Breast epithelium (tissue), 4 donors: ENCODE results near the gene CNOT11. TPM values are rescaled to one million over a fixed set of nuclear protein-coding genes. Genes with fewer than 3 reads are reported as not detected.
"Not testable (repeated sequence)": the region's sequence is repeated elsewhere in the genome, so short reads cannot be mapped to it uniquely, and the experiment has no call there.

Source experiments
- DNase-seq, 2 donors: peaks; one replicate each; pipeline ENCODE4 v3.0.0-alpha.2; 2019; ENCODE audit warnings: low spot score in 2 of 2
- H3K27ac ChIP-seq, 2 donors: fragments of 200-600 bp; sonication (generic) in 1 of 2; one replicate each; pipeline ENCODE4 v1.5.1; 2016 to 2019; ENCODE audit warnings: mild to moderate bottlenecking in 1 of 2
- H3K27me3 ChIP-seq, 2 donors: fragments of 200-600 bp; sonication (generic) in 1 of 2; one replicate each; pipeline versions ENCODE4 v1.5.1 to v1.6.0; 2017 to 2019; ENCODE audit warnings: control low read depth in 1 of 2, mild to moderate bottlenecking in 1 of 2
- H3K36me3 ChIP-seq: fragments of 200-600 bp; one replicate; pipeline ENCODE4 v1.5.1; 2019
- H3K4me1 ChIP-seq, 2 donors: fragments of 200-600 bp; sonication (generic); one replicate each; pipeline ENCODE4 v1.5.1; 2016 to 2019; ENCODE audit warnings: control low read depth in 1 of 2
- H3K4me3 ChIP-seq, 3 donors: fragments of 200-600 bp; sonication (generic); 1 replicate in 2 of 3; 2 replicates in 1 of 3; pipeline ENCODE4 v1.5.1; 2016 to 2019; ENCODE audit warnings: mild to moderate bottlenecking in 3 of 3, moderate library complexity in 2 of 3
- H3K9me3 ChIP-seq, 2 donors: fragments of 200-600 bp; sonication (generic) in 1 of 2; one replicate each; pipeline ENCODE4 v1.5.1; 2016 to 2019; ENCODE audit warnings: control low read depth in 1 of 2
- POLR2A ChIP-seq: fragments of 450-650 bp; IDR thresholded peaks from one replicate; pipeline ENCODE4 v1.6.1; 2016; ENCODE audit warnings: antibody characterized with exemption, mild to moderate bottlenecking, moderate library complexity
- POLR2AphosphoS5 ChIP-seq, 3 donors: sonication (generic); formaldehyde crosslinking; IDR thresholded peaks; one replicate each; pipeline ENCODE4 v1.6.1; 2017; ENCODE audit warnings: antibody characterized with exemption in 3 of 3
- intact Hi-C: fragments of 100-400 bp; cut with DNase I; formaldehyde crosslinking; loops from one replicate; pipeline ENCODE4 v1.15.1; 2023; ENCODE audit warnings: low total_unique reads
- total RNA-seq, 3 donors: library from RNA; depleted of rRNA; stranded (reverse); fragments of >200 nt; gene quantifications; one replicate each; pipeline ENCODE4 v1.1.0, GENCODE V29; 2016
- TF ChIP-seq, protein P1 (sequence below), 3 donors: fragments of 450-650 bp; IDR thresholded peaks; one replicate each; pipeline ENCODE4 v1.5.1; 2016 to 2017; ENCODE audit warnings: antibody characterized with exemption in 3 of 3, mild to moderate bottlenecking in 3 of 3, moderate library complexity in 3 of 3

The CNOT11 gene
- total RNA-seq, 3 donors from 2014 or later: 19.2 to 33.1 (median 23.9) TPM

DNA sequence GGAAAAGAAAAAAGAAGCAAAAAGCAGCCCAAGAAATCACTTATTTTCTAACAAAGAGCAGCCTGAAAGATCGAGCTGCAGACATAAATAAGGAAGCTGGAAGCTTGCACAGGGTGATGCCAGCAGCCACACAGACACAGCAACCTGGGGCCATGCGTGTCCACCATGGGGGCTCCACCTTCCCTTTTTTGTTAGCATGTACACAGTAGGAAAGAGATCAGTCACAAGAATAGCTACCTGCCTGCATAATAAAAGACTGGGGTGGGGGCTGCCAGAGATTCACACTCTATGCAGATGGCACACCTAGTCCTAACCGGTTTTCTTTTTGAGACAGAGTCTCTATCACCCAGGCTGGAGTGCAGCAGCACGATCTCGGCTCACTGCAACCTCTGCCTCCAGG is 2.9 kb upstream of the CNOT11 start:
- Histone ChIP-seq H3K4me3 (no peak overlapping the region), H3K36me3 (no peaks in the 10 kb centered on the region), H3K27ac (peak overlapping the region in 1 of 2 donors; percentile 33), H3K27me3 (no peaks in the 10 kb centered on the region), H3K9me3 (no peaks in the 10 kb centered on the region), H3K4me1 (peaks cover 3 to 5% of the 10 kb centered on the region in 2 donors)
- no peak for DNase-seq
- intact Hi-C loops: no loop called here
- TF ChIP-seq, protein P1, sequence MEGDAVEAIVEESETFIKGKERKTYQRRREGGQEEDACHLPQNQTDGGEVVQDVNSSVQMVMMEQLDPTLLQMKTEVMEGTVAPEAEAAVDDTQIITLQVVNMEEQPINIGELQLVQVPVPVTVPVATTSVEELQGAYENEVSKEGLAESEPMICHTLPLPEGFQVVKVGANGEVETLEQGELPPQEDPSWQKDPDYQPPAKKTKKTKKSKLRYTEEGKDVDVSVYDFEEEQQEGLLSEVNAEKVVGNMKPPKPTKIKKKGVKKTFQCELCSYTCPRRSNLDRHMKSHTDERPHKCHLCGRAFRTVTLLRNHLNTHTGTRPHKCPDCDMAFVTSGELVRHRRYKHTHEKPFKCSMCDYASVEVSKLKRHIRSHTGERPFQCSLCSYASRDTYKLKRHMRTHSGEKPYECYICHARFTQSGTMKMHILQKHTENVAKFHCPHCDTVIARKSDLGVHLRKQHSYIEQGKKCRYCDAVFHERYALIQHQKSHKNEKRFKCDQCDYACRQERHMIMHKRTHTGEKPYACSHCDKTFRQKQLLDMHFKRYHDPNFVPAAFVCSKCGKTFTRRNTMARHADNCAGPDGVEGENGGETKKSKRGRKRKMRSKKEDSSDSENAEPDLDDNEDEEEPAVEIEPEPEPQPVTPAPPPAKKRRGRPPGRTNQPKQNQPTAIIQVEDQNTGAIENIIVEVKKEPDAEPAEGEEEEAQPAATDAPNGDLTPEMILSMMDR (IDR thresholded peaks at IDR 0.05): no peak
- TF ChIP-seq POLR2A (no peak), POLR2AphosphoS5 (IDR thresholded peaks at IDR 0.05) (no peak)

DNA sequence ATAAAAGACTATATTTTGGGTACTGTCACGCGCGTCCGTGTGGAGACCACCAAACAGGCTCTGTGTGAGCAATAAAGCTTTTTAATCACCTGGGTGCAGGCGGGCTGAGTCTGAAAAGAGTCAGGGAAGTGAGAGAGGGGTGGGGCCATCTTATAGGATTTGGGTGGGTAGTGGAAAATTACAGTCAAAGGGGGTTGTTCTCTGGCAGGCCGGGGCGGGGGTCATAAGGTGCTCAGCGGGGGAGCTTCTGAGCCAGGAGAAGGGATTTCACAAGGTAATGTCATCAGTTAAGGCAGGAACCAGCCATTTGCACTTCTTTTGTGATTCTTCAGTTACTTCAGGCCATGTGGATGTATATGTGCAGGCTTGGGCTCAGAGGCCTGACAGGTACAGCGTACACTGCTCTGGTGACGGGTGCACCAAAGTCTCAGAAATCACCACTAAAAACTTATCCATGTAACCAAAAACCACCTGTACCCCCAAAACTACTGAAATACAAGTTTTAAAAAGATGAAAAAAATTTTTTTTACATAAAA is 1.4 kb upstream of the CNOT11 start:
- intact Hi-C loops, DNase-seq, H3K4me1 ChIP-seq, H3K27me3 ChIP-seq, H3K4me3 ChIP-seq, H3K9me3 ChIP-seq, H3K36me3 ChIP-seq: not testable (repeated sequence)
- H3K27ac ChIP-seq: peak overlapping the region; percentile 19 to 98

DNA sequence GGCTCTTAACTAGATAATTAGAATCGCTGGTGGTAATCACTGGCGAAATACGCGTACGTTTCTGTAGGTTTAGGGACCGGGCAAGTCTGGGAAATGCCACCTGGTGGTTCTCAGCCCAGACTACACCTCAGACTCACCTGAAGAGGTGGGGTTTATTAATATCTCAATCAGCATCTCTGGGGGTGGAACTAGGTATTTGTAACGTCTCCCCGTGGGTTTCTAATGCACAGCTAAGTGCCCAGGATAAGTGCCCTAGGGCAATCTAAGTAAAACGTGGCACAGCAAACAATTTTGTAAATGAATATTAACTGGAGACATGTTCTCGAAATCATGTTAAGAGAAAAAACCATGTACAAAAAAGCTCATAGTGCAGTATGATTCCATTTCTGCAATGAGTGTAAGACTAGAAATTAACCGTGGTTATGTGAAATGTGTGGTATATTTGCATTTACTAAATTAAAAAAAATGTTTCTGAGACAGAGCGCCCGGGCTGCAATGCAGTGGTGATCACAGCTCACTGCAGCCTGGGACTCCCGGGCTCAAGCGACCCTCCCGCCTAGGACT is 760 bp upstream of the CNOT11 start:
- Histone ChIP-seq H3K4me3 (peak overlapping the region; percentile 96 to 100 (median 97)), H3K27me3 (no peaks in the 10 kb centered on the region), H3K27ac (peak overlapping the region; percentile 98), H3K36me3 (no peaks in the 10 kb centered on the region), H3K4me1 (peaks cover 3 to 5% of the 10 kb centered on the region in 2 donors), H3K9me3 (no peaks in the 10 kb centered on the region)
- intact Hi-C loops: no loop called here
- no peak for TF ChIP-seq POLR2AphosphoS5 (IDR thresholded peaks at IDR 0.05)
- TF ChIP-seq, protein P1 (IDR thresholded peaks at IDR 0.05): peak; percentile 33 to 63 (median 52)
- TF ChIP-seq POLR2A: no peak
- peak in 1 of 2 donors; percentile 59 for DNase-seq

DNA sequence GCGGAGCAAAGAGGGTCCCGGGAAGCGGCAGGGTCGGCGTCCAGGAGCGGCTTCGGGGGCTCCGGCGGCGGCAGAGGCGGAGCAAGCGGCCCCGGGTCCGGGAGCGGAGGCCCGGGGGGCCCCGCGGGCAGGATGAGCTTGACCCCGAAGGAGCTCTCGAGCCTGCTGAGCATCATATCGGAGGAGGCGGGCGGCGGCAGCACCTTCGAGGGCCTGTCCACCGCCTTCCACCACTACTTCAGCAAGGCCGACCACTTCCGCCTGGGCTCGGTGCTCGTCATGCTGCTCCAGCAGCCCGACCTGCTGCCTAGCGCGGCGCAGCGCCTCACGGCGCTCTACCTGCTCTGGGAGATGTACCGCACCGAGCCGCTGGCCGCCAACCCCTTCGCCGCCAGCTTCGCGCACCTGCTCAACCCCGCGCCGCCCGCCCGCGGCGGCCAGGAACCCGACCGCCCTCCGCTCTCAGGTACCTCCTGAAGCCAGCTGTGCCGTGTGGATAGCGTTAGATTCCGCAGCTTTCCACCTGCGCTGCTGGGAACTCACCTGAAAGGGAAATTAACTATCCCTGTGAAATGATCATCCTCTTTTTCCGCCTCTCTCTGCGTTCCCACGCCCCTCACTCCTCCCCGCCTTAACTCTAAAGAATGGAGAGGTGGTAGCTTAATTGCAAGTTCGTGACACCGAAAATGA is 472 bp downstream of the CNOT11 start:
- peak overlapping the region; percentile 98 for H3K27ac ChIP-seq
- no peaks in the 10 kb centered on the region for H3K27me3 ChIP-seq
- H3K9me3 ChIP-seq: no peaks in the 10 kb centered on the region
- peaks cover 3 to 5% of the 10 kb centered on the region in 2 donors for H3K4me1 ChIP-seq
- no peaks in the 10 kb centered on the region for H3K36me3 ChIP-seq
- H3K4me3 ChIP-seq: peak overlapping the region; percentile 96 to 100 (median 97)
- intact Hi-C loops: no loop called here
- peak; percentile 66 to 67 for DNase-seq
- TF ChIP-seq POLR2A: no peak
- TF ChIP-seq POLR2AphosphoS5 (IDR thresholded peaks at IDR 0.05): peak in 2 of 3 donors; percentile 3 to 8
- TF ChIP-seq, protein P1 (IDR thresholded peaks at IDR 0.05): no peak

DNA sequence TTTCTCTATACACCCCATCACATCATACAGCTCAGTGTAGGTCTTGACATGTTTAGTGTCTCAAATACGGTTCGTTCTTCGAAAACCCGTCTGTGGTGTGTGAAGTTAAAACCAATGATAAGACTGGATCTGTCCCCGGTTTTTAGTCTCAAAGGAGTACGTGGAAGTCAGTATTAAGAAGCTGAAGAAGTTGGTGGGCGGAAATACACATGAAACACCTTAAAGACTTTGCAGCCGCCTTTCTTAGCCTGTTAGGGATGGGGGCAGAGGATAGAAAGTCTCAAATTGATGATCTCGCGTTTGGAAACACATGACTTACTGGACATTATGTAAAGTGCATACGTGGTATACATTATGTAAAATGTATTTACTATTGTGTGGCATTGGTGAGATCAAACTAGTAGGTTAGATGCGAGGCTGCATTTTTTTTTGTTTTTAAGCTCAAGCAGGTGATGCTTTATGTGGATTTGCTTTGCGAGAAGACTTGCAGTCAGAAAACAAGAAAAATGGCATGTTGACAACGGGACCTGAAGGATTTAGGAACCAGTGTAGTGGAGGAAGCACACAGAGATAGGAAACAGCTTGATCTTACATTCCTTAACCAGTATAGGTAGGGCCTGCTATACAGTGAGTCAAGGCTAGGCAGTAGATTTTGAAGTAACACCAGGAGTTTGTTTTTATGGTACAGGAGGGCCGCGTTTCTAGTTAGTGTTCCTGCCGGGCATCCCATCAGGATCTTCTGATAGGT is 1.2 kb downstream of the CNOT11 start:
- Histone ChIP-seq H3K36me3 (no peaks in the 10 kb centered on the region), H3K27me3 (no peaks in the 10 kb centered on the region), H3K9me3 (no peaks in the 10 kb centered on the region), H3K4me1 (peaks cover 3 to 5% of the 10 kb centered on the region in 2 donors), H3K4me3 (peak overlapping the region; percentile 96 to 100 (median 97)), H3K27ac (peak overlapping the region; percentile 98)
- no peak for TF ChIP-seq POLR2AphosphoS5 (IDR thresholded peaks at IDR 0.05)
- TF ChIP-seq, protein P1 (IDR thresholded peaks at IDR 0.05): no peak
- no peak for TF ChIP-seq POLR2A
- intact Hi-C loops: no loop called here
- no peak for DNase-seq
